Right kidney (tissue), 1 donor: ENCODE measurements around the gene MYEOV.
A peak's percentile ranks its signal among the peaks of the same experiment; 100 is the strongest.

Experiments
- DNase-seq: peaks from one replicate; pipeline ENCODE4 v3.0.0-alpha.2; 2016

Gene MYEOV

DNA sequence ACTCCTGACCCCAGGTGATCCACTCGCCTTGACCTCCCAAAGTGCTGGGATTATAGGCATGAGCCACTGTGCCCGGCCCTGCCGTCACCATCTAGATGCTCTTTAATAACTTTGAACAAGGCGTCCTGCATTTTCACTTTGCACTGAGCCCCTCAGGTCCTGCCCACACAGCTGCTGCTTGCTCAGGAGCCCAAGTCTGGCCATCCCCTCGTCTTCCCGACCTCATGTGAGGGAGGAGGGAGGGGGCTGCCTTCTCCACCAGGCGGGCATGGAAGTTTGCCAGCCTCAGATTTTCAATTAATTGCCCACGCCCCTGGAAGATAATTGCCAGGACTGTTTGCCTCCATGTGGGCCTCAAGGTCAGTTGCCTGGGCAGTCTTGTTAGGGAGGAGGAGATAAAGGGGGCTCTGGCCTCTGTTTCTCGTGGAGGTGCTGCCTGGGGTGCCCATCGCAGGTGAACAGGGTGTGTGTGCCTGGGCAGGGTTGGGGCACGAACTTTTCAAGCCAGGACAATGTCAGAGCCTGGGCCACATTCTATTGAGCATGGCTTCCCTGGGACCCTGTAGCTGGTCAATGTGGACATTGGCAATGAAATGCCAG, 27.9 kb upstream of the MYEOV start:
- no peak for DNase-seq

DNA sequence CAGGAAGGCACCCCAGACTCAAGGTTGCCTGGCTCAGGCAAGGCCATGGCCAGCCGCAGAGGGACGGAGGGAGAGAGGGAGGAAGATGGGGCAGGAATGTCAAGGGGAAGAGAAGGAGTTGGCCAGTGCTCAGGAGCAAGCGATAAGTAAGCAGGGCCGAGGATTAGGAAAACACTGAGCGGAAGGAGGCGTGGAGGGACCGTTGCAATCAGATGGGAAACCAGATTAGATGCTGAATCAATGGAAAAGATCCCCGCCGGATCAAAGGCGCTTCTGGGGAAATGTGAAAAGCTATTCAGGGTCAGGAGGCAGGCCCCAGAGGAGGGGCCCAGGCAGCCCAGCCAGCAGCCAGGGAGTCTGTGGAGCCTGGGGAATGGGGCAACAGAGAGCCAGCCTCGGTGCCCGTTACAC, 26.6 kb upstream of the MYEOV start:
- no peak for DNase-seq

DNA sequence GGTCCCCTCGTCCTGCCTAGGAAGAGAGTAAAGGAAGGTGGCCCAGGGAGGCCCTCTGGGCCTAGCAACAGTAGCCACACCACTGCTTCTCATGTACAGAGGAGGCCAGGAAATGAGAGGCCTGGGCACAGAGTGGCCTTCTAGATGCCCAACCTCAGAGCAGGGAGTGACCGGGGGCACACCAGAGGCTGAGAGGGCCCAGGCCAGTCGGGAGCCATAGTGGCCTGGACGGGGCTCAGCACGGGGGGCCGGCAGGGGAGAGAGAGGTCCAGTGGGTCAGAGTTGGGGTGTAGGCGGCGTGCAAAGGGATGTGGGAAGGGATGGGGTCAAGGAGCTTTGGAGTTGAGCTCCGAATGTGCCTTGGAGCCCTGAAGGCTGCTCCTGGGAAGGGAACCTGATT, 25.0 kb upstream of the MYEOV start:
- DNase-seq, result no peak

DNA sequence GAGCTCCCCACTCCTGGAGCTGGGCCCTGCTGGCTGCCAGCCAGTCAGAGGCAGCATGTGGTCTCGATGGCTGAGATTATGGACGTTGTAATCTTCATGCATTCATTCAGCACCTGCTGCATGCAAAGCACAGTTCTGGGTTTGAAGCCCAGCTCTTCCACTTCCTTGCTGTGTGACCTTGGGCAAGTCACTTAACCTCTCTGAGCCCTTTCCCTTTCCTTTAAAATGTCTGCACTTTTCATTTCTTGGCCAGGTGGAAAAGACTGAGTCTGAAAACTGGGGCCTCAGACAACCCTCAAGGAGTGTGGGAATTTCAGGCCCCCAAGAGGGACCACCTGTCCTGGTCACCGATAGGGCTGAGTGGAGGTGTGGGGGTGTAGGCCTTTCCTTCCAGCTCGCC, 24.6 kb upstream of the MYEOV start:
- DNase-seq, result no peak

DNA sequence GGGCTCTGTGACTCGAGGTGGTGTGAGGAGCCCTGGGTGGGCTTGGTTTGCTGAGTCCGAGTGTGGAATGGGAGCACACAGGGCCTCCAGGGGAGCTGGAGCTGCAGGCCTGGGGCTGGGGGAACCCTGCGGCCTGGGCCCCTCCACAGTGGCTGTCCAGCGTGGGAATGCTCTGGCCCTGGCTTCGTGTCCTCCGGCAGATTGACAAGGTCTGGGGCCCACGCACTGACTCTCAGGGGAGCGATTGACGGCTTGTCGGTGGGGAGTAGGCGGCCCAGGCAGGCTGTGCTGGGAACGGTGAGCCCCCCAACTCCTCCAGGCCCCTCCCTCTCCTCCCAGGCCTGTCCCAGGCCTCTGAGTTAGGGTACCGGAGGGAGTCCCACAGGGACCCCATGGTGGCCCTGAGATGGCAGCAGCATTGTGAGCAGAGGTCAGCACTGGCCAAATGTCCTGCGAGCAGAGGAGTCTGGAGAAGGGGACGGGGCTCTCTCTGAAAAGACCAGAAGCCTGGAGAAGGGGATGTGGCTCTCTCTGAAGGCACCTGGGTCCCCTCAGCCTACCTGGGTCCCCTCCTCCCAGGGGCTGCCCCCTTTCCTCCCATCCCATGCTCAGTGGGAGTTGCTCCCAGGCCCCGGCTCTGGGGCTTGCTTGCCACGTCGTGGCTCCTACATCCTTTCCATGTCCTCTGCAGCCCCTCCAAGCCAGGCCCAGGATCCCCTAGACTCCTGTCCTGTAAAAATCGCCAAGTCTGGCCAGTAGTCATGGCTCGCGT, 23.8 kb upstream of the MYEOV start:
- no peak for DNase-seq

DNA sequence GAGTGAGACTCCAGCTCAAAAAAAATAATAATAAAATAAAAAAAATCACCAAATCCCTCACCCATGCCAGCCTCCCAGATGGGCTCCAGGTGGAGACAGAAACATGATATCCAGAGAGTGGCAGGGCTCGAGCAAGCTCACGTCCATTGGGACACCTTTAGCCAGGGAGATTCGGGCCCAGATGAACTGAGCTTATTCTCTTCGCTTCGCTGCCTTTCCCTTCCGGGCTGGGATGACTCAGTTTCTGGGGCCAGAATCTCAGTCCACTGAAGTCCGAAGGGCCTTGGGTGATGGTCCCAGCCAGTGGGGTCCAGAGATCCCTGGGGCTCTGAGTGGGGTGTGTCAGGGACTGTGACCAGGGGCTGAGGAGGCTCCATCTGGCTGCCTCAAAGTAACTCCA, 23.0 kb upstream of the MYEOV start:
- DNase-seq, result no peak

DNA sequence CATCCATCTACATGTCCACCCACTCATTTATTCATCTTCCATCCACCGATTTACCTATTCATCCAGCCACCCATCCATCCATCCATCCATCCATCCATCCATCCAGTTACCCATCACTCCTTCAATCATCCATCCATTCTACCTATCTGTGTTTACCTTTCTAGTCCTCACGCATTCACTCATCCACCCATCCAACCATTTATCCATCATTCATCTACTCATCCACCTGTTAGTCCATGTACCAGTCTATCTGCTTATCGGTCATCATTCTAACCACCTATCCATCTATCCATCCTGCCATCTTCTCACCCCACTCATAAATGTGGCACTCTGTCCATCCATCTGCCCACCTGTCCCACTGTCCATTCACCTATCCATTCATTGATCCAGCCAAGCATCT, 21.9 kb upstream of the MYEOV start:
- no peak for DNase-seq

DNA sequence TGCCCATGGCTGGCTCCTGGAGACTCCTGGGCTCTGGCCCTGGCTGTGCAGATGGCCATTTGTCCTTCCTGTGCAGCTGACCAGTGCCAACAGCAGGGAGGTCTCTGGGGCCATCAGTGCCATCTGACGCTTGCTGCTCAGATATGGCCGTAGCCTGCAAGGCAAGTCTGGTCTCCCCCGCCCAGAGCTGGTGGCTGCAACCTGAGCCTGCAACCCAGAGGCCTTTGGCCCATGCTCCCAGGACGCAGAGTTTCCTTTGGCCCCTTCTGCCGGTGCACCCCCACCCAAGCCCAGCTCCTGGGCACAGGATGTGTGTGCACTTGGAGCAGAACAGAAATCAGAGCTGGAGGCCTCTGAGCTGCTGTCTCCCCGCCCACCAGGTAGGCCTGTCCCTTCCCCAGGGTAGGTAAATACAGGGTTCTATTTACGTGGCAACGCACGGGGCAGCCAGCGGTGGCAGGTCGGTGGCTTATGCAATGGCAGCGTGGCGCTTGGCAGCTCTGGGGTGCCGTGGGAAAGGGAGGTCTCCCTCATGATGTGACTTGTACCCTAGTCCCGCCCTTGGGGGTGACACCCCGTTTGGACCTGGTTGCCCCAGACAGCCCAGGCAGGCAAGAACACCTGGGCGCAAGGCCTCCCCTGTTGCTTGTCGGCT, 21.0 kb upstream of the MYEOV start:
- DNase-seq, result no peak

DNA sequence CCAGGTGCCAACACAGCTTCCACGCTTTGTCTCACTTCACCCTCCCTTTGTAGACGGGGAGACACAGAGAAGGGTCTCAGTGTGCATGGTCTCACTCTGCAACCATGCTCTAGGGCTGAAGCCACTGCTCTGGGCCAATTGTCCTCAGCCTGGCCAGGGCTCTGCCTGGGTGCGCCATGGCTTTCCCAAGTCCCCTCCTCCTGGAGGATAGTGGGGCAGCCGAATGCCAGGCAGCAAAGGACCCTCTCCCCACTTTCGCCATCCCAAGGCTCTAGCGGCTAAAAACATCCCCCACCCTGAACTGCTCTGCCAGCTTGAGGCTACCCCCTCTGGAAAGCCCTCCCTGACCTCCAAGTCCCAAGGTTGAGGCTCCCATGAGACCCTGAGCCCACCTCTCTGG, 20.4 kb upstream of the MYEOV start:
- DNase-seq, result no peak

DNA sequence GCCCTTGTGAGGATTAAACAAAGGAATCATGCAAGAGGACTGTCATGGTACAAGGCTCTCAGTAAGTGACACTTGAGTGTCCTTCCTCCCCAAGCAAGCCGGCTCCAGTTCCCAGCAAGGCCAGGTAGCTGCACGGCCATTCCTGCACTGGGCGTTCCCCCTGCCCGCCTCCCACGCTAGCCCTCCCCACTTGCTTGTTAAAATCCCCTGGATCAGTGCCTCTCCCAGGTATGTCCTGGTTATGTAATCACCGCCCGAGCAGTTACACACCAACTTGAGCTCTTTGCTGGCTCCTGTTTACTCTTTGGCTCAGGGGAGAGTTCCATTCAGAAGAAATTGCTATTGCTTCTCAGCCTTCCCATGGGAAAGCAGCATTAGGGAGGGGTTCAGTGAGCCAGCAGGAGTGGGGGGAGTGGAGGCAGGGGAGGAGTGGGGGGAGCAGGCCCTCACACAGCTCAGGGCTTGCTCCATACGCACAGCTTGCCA, 19.4 kb upstream of the MYEOV start:
- DNase-seq, result peak; percentile 62

DNA sequence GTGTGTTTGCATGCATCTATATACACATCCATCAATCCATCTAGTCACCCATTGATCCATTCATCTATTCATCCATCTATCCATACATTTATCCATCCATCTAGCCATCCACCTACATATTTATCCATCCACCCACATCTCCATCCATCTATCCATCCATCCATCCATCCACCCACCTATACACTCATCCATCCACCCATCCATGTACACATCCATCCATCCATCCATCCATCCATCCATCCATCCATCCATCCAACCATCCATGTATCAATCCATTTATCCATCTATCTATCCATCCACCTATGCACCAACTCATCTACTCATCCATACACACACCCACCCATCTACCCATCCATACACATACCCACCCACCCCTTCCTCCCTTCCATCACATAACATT, 18.8 kb upstream of the MYEOV start:
- DNase-seq, result no peak

DNA sequence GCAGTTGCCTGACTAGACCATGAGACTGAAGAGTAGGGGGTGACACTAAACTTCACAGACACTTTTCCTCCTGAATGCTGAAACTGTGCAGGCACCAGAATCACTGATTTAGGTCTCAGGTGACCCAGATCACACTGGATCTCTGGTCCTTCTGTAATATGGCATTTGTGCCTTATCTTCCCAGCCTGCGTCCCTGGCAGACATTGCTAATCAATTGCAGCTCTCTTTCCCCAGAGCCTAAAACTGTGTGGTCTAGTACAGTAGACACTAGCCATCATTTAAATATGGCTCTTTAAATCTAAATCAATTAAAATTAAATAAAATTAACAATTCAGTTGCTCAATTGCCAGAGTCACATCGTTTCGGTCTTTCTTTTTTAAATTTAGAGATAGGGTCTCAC, 17.8 kb upstream of the MYEOV start:
- DNase-seq, result no peak

DNA sequence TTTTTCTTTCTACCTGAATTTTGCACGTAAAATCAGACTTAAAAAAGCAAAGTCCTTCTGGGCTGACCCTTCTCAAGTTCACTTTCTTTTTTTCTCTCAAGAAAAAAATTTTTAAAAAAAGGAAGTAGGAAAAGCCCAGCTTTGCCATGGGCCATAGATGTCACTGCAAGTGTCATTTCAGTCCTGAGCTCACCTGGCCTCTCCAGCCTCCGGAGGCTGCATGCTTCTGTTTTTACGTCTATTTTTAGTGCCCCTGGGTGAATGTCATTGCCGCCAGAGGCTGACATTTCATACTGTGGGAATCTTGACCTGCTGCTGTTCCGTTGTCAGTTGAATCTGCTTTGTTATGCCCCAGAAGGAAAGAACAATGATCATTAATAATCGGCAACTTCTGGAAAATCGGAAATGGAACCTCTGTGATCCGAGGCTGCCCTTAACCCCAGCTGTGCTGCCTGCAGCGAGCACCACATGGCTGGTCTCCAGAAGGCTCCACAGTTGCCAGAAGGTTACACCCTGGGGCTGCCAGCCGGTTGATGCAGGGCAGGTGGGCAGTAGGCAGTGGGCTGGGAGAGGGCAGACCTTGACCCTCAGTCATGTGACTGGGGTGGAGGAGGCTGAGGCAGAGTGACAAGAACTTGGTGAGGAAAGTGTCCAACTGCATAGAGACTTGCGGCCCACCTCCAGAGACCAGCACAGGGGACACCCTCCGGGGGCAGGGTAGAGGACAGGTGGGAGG, 16.7 kb upstream of the MYEOV start:
- no peak for DNase-seq

DNA sequence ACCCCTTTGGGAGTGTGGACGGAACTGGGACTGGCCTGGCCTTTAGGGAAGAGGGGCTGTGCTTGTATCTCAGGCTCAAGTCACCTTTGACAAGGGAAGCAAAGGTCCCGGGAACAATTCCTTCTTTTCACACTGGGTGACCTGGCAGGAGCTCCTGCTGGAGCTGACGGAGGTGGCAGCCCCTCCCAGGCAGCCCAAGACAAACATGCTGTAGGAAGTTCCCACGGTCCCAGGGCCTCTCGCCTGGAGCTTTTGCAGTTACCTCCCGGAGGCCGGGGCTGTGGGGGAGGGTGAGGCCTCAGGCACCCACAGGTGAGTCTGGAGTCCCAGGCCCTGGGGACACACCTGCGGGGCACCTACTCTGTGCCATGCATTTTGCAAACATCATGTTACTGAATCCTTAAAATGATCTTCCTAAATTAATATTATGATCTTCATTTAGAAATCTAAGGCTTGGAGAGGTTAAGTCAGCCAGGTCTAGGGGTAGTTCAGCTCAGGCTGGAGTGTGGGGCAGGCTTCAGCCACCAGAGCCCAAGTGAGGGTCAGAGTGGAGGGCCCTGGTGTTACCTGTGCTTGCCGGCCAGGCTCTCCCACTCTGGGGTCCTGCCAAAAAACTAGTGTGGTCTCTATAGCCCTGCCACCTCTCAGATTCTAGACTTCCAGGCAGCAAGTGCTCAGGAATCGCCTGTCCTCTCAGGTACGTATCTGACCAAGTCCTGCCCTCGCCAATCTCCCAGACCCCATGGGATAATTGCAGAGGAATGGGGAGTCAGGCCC, 15.7 kb upstream of the MYEOV start:
- DNase-seq, result no peak

DNA sequence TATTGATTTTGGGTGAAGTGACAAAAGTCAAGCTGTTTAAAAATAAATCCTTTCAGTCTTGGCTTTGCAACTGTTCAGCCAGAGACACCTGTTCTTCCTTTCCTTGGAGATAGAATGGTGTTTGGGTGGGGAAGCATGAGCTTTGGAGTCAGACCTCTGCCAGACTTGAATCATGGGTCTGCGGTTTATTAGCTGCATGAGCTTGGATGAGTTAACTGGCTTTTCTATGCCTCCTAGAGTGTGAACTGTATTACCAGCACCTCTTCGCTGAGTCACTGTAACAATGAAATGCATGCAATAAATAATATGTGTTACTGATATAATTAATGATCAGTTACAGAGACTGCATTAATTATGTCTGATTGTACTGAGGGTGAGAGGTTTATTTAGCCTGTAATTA, 13.5 kb upstream of the MYEOV start:
- DNase-seq, result no peak

DNA sequence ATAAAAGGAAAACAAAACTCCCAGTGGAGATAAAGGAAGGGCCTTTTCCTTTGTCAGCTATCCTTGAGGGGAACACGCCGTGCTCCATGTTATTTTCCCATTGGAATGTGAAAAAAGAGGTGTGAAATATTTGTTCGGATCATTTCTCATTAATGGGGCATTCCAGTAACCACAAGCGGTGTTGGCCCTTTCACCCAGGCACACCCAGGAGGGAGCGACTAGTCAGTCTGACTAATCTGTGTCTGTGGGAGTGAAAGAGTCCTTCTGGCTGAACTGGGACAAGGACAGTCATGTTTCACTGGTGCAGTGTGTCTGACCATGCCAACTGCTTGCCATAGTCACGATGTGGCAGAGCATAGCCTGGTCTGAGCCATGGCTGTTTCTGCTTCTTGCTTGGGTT, 13.0 kb upstream of the MYEOV start:
- no peak for DNase-seq

DNA sequence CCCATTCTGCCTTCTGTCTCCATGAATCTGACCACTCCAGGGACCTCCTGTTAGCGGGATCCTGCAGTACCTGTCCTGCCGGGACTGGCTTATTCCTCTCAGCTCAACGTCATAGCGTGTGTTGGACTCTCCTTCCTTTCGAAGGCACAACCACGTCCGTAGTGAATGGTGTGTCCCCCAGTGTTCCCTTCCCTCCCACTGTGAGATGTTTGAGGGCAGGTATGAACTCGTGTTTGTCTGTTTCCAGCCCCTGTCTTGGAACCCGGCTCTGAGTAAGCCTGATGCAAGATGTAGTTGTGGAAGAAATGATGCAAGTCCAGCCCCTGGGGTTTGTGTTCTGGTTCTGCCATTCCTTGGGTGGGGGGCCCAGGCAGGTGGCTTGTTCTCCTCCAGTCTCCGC, 10.5 kb upstream of the MYEOV start:
- DNase-seq, result no peak

DNA sequence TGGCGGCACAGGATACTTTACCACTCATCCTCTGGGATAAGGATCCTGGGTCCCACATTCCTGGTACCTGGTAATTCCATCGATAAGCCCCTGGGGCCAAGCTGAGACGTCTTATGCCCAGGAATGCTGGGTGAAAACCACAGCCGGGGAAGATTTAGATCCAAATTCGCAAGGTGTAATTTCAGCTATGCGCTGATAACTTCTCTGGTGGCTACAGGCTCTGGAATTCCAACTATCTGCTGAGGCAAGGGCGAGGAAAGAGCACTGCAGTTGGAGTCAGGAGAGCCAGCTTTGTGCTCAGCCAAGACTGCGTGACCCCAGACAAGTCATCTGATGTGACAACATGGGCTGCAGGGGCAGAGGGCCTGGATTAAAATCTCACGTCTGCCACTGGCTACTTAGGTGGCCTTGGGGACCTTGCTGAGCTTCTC, 9.9 kb upstream of the MYEOV start:
- no peak for DNase-seq

DNA sequence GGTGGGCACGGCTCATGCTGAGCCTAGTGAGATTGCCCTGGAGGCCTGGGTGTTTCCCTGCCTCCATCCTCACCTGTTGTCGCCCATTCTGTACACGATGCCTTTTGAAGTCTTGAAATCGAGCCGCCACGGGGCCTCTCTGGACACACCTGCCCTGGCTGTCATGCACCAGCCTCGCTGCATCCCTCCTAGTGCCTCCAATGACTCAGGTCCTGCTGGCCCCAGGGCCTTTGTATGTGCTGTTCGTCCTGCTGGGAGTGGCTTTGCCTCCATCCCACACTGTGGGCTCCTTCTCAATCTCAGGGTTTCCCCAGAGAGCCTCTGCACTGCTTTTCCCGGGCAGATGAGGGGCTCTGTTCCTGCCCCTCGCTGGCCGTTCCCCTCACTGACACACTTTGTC, 8.9 kb upstream of the MYEOV start:
- no peak for DNase-seq

DNA sequence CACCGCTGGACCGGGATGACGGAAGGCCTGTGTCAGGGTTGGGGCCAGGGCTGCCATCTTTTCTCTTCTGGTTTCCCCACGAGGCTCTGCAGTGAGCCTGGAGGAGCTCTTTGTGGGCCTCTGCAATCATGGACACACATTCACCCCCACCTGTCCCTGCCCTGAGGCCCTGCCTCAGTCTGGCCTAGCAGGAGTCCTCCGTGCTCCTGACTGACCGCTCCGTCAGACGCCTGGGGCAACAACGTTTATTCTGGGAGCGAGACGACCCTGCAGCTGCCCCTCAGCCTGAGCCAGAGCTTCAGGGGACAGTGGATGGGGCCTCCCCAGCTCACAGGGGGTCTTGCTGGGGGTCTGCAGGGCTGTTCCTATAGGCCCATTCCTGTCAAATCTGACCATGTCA, 8.2 kb upstream of the MYEOV start:
- no peak for DNase-seq

DNA sequence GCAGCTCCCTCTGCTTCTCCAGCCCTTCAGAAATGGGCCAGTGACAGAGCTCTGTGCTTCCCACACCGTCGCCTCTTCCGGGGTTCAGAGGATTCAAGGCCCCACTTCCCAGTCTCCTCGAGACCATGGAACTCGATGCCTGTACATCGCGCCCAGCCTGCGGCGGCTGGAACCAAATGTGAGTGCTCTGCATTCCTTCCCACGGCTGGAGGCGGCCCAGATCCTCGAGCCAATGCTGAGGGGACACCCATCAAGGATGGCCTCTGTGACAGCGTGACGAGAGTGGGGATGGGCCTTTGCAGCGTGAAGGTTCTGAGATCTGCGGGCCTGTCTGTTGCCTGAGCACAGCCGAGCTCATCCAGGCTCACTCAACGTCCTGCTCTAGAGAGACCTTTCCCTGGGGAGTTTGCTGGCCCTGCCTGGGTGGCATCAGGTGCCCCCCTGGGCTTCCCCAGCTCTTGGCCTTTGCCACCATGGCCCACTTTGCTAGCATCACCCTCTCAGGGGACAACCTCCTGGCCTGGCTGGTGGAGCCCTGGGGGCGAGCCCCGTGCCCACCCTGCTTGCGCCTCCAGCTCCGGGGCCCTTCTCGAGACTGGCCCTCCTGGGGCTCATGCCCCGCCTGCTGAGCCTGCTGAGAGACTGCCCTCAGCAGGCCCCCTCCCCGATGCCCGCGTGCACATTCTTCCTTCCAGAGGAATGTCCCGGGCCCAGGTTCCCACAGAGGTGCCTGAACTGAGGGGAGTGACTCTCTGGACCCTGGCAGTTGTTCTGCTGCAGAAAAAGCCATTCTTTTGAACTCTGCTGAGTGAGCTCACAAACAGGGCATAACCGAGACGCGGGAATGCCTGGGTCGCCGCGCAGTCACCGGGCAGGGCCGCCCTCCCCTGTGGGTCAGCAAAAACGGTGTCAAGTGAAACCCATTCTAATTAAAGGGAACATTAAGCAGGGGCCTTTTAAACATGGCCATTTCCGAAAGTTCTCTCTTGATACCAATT, 7.3 kb upstream of the MYEOV start:
- peak; percentile 82 for DNase-seq
